Measurements from ENCODE around the gene MBOAT7.

Gene MBOAT7

GRCh38 chr19:54191011-54191810, 1.8 kb upstream of the MBOAT7 start, which contains the start of gene TSEN34:
Gene TSEN34, plus strand, starts transcription at chr19:54191308. Its CDS starts 57 bp downstream, at chr19:54191365.
- no peak for TF ChIP-seq CTCF (IDR thresholded peaks at IDR 0.05; ENCODE audit: control extremely low read depth, extremely low read depth, low read depth, missing control alignments)
- ChIA-PET CTCF (interaction anchor here (0.9 to 5.2 kb wide), 4 partner anchors 14 to 74 kb away, joined by 3 to 27 read pairs (median 12); no protein-coding TSS in a partner anchor), POLR2A (interaction anchor here (1.0 to 4.4 kb wide), 4 partner anchors 11 to 54 kb away, joined by 5 to 102 read pairs (median 12); partner anchors contain the start of genes CNOT3 and RPS9)
- DNase-seq (ENCODE audit: extremely low spot score) = peak; percentile 84

GRCh38 chr19:54190503-54191010, 1.2 kb upstream of the MBOAT7 start:
- TF ChIP-seq CTCF (IDR thresholded peaks at IDR 0.05; ENCODE audit: control extremely low read depth, extremely low read depth, low read depth, missing control alignments) = no peak
- peak; percentile 91 for DNase-seq (ENCODE audit: extremely low spot score)

GRCh38 chr19:54189735-54190502, 539 bp upstream of the MBOAT7 start:
- ChIA-PET CTCF (interaction anchor here (0.8 to 5.2 kb wide), 12 partner anchors 9 to 76 kb away, joined by 3 to 27 read pairs (median 6); partner anchors contain the start of gene TMC4), POLR2A (interaction anchor here (0.6 to 4.4 kb wide), 13 partner anchors 12 to 1410 kb away, joined by 3 to 102 read pairs (median 5); partner anchors contain the start of genes CNOT3, PRPF31, RPS9 and TFPT)
- no peak for TF ChIP-seq CTCF (IDR thresholded peaks at IDR 0.05; ENCODE audit: control extremely low read depth, extremely low read depth, low read depth, missing control alignments)
- DNase-seq (ENCODE audit: extremely low spot score) = peak; percentile 96

More at GRCh38 chr19:54190503-54191010, 1.2 kb upstream of the MBOAT7 start:
- POLR2A ChIA-PET = interaction anchor here (1.0 to 4.4 kb wide), 4 partner anchors 11 to 53 kb away, joined by 5 to 102 read pairs (median 12); partner anchors contain the start of genes CNOT3 and RPS9
- CTCF ChIA-PET = interaction anchor here (1.0 to 5.2 kb wide), 3 partner anchors 14 to 75 kb away, joined by 3 to 27 read pairs (median 22); no protein-coding TSS in a partner anchor

GRCh38 chr19:54188215-54188871, 1.0 kb downstream of the MBOAT7 start:
- DNase-seq (ENCODE audit: extremely low spot score) = no peak
- CTCF ChIA-PET = interaction anchor here (1.2 to 5.2 kb wide), 12 partner anchors 10 to 44 kb away, joined by 3 to 27 read pairs (median 5); partner anchors contain the start of genes LENG1 and TMC4
- POLR2A ChIA-PET = interaction anchor here (1.8 to 4.4 kb wide), 3 partner anchors 13 to 51 kb away, joined by 5 to 102 read pairs (median 18); partner anchors contain the start of genes CNOT3 and RPS9
- no peak for TF ChIP-seq CTCF (IDR thresholded peaks at IDR 0.05; ENCODE audit: control extremely low read depth, extremely low read depth, low read depth, missing control alignments)

GRCh38 chr19:54186934-54187381, 2.4 kb downstream of the MBOAT7 start:
- ChIA-PET POLR2A (no interaction called here), CTCF (interaction anchor here (1.0 to 5.2 kb wide), 3 partner anchors 13 to 18 kb away, joined by 3 to 22 read pairs (median 3); no protein-coding TSS in a partner anchor)
- no peak for TF ChIP-seq CTCF (IDR thresholded peaks at IDR 0.05; ENCODE audit: control extremely low read depth, extremely low read depth, low read depth, missing control alignments)
- DNase-seq (ENCODE audit: extremely low spot score) = no peak

Measured in GM10248 (cell line).